Hepatocyte (in vitro differentiated cells): ENCODE data around the gene EFNB2. TPM values are rescaled to one million over a fixed set of nuclear protein-coding genes. Genes with fewer than 3 reads are reported as not detected.

Experiments used
- DNase-seq: peaks from one replicate; pipeline ENCODE4 v3.0.0-alpha.2; 2016; ENCODE audit warnings: low spot score
- H2AFZ ChIP-seq: fragments of 200-600 bp; sonication (generic); 2 replicates; pipeline ENCODE4 v1.6.0; 2016; ENCODE audit warnings: antibody characterized with exemption, mild to moderate bottlenecking
- H3K27ac ChIP-seq: fragments of 200-600 bp; sonication (generic); 2 replicates; pipeline ENCODE4 v1.5.1; 2016; ENCODE audit warnings: mild to moderate bottlenecking
- H3K27me3 ChIP-seq: fragments of 200-600 bp; sonication (generic); 2 replicates; pipeline ENCODE4 v1.6.1; 2016
- H3K36me3 ChIP-seq: fragments of 200-600 bp; sonication (generic); replicated peaks from 2 replicates; pipeline ENCODE4 v1.5.1; 2016; ENCODE audit warnings: low read depth; ENCODE audit not compliant: insufficient read depth
- H3K4me1 ChIP-seq: fragments of 200-600 bp; sonication (generic); 2 replicates; pipeline ENCODE4 v1.5.1; 2016; ENCODE audit warnings: mild to moderate bottlenecking, moderate library complexity; ENCODE audit not compliant: insufficient read depth
- H3K4me2 ChIP-seq: fragments of 200-600 bp; sonication (generic); 2 replicates; pipeline ENCODE4 v1.6.0; 2016
- H3K4me3 ChIP-seq: fragments of 200-600 bp; sonication (generic); 2 replicates; pipeline ENCODE4 v1.5.1; 2016; ENCODE audit warnings: mild to moderate bottlenecking
- H3K79me2 ChIP-seq: fragments of 200-600 bp; sonication (generic); 2 replicates; pipeline ENCODE4 v1.6.0; 2017; ENCODE audit warnings: mild to moderate bottlenecking
- H3K9me2 ChIP-seq: fragments of 200-600 bp; sonication (generic); replicated peaks from 2 replicates; pipeline ENCODE4 v1.6.0; 2017; ENCODE audit warnings: mild to moderate bottlenecking; ENCODE audit not compliant: insufficient read depth
- H3K9me3 ChIP-seq: fragments of 200-600 bp; sonication (generic); 2 replicates; pipeline ENCODE4 v1.5.1; 2016; ENCODE audit warnings: low read depth, mild to moderate bottlenecking
- H4K20me1 ChIP-seq: fragments of 200-600 bp; sonication (generic); 2 replicates; pipeline ENCODE4 v1.6.0; 2016; ENCODE audit warnings: mild to moderate bottlenecking; ENCODE audit not compliant: insufficient read depth, poor library complexity, severe bottlenecking
- CTCF ChIP-seq: fragments of 200-600 bp; sonication (generic); IDR thresholded peaks from 2 replicates; pipeline ENCODE4 v1.5.1; 2016; ENCODE audit warnings: antibody characterized with exemption, mild to moderate bottlenecking; ENCODE audit not compliant: poor library complexity
- EZH2 ChIP-seq: fragments of 200-600 bp; sonication (generic); IDR thresholded peaks from 2 replicates; pipeline ENCODE4 v1.6.1; 2016; ENCODE audit warnings: antibody characterized with exemption, mild to moderate bottlenecking, borderline replicate concordance
- EZH2phosphoT487 ChIP-seq: fragments of 200-600 bp; sonication (generic); IDR thresholded peaks from one replicate; pipeline ENCODE4 v1.6.1; 2018; ENCODE audit warnings: antibody characterized with exemption, mild to moderate bottlenecking, low read depth, moderate library complexity; ENCODE audit not compliant: unreplicated experiment, severe bottlenecking
- WGBS: methylation state at CpG from one replicate; pipeline ENCODE4 v1.1.6; 2016; ENCODE audit warnings: low lambda C conversion rate; ENCODE audit errors: missing lambda C conversion rate; 5-methylcytosine and 5-hydroxymethylcytosine counted together
- polyA plus RNA-seq: library from polyadenylated mRNA; unstranded; fragments of >200 nt; fragmentation: Nextera tagmentation; extraction: Ambion mirVana; gene quantifications from 2 replicates; pipeline ENCODE4 v1.2.1, GENCODE V29; 2016
- total RNA-seq: library from RNA; depleted of rRNA; stranded (reverse); fragments of >200 nt; gene quantifications from 2 replicates; pipeline ENCODE4 v1.2.3, GENCODE V29; 2014

Gene EFNB2
- total and polyA plus RNA-seq, 2 experiments from 2014 or later: 62.4 to 63.3 TPM

- Histone ChIP-seq H3K27ac (no peak overlapping the region), H3K4me1 (peaks cover 16% of the 10 kb centered on the region), H3K79me2 (peaks cover 33% of the 10 kb centered on the region), H3K27me3 (no peaks in the 10 kb centered on the region), H3K9me3 (no peaks in the 10 kb centered on the region), H3K36me3 (no peaks in the 10 kb centered on the region), H3K9me2 (no peaks in the 10 kb centered on the region), H2AFZ (no peak overlapping the region), H3K4me3 (no peak overlapping the region), H3K4me2 (no peak overlapping the region), H4K20me1 (peaks cover 3% of the 10 kb centered on the region)
- no peak for DNase-seq
- TF ChIP-seq EZH2: no peak
- TF ChIP-seq CTCF: no peak
- TF ChIP-seq EZH2phosphoT487: no peak
- 90% methylated on average over 14 of the region's 14 CpGs for WGBS
Measured at GRCh38 chr13:106490569-106491321, 44.7 kb downstream of the EFNB2 start.

- no peaks in the 10 kb centered on the region for H3K36me3 ChIP-seq
- H3K9me2 ChIP-seq: no peaks in the 10 kb centered on the region
- peaks cover 26% of the 10 kb centered on the region for H3K79me2 ChIP-seq
- H3K27ac ChIP-seq: no peak overlapping the region
- no peaks in the 10 kb centered on the region for H3K9me3 ChIP-seq
- DNase-seq: no peak
- 79% methylated on average over 7 of the region's 7 CpGs for WGBS
- peaks cover 3% of the 10 kb centered on the region for H4K20me1 ChIP-seq
- H3K27me3 ChIP-seq: no peaks in the 10 kb centered on the region
- peaks cover 16% of the 10 kb centered on the region for H3K4me1 ChIP-seq
- H3K4me2 ChIP-seq: no peak overlapping the region
- TF ChIP-seq CTCF (no peak), EZH2phosphoT487 (no peak), EZH2 (no peak)
- H2AFZ ChIP-seq: no peak overlapping the region
- peak overlapping the region; percentile 5 for H3K4me3 ChIP-seq
Measured at GRCh38 chr13:106489849-106490568, 45.5 kb downstream of the EFNB2 start.

- TF ChIP-seq EZH2phosphoT487: no peak
- no peak for TF ChIP-seq EZH2
- TF ChIP-seq CTCF: no peak
- peak overlapping the region; percentile 58 for H3K27ac ChIP-seq
- H3K4me2 ChIP-seq: peak overlapping the region; percentile 30
- peaks cover 16% of the 10 kb centered on the region for H3K4me1 ChIP-seq
- DNase-seq: no peak
- no peak overlapping the region for H2AFZ ChIP-seq
- H3K9me2 ChIP-seq: no peaks in the 10 kb centered on the region
- no peaks in the 10 kb centered on the region for H3K9me3 ChIP-seq
- no peak overlapping the region for H3K4me3 ChIP-seq
- WGBS: 76% methylated on average over 2 of the region's 2 CpGs
- H3K79me2 ChIP-seq: peaks cover 13% of the 10 kb centered on the region
- H4K20me1 ChIP-seq: peaks cover 3% of the 10 kb centered on the region
- no peaks in the 10 kb centered on the region for H3K27me3 ChIP-seq
- H3K36me3 ChIP-seq: no peaks in the 10 kb centered on the region
Measured at GRCh38 chr13:106488686-106489085, 46.8 kb downstream of the EFNB2 start.
